ENCODE measurements around the gene TSPAN18.

Gene TSPAN18

DNA sequence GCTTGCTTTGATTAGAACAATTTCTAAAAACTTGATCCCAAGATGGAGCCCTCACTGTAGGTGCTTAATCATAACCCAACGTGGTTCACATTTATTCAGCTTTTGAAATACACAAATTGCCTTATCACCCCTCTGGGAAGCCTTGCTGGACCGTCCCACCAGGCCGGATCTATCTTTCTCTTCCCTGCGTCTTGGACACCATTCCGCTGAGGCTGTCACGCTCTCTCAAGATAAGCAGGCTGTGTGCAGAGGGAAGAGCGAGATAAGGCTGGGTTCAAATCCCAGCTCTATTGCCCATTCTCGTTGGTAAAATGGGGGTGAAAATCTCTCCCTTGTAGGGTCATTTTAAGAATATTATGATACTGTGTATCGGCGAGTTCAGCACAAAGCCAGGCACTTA is 244.4 kb downstream of the TSPAN18 start:
- no peak for DNase-seq

DNA sequence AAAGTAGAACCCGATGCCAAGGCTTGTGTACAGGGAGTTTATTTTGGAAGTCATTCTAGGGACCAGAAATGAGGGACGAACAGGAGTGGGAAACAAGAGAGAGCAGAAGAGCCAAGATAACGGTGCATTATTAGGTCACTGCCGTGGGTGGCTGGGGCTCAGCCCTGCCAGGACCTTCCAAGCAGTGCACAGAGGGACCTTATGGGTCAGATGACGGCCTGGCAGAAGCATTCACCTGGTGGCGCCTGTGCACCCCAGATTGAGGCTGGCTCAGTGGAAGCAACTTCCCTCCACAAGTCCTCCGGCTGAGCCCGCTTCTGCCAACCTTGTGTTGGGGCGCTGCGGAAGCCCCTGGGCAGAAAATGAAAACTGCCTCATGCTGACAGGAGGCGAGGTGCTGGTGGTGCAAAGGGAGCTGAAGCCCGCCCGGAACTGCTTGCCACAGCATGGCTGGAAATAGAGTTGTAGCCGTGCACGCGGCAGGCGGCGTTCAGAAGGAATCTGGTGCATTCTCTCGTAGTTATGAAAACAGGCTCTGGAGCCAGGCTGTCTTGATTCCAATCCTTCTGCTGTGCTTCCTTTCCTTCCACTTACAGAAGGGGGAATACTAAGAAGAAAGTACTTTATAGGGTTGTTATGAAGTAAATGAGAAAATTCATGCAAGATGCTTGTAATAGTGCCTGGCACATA is 246.1 kb downstream of the TSPAN18 start:
- DNase-seq: no peak

DNA sequence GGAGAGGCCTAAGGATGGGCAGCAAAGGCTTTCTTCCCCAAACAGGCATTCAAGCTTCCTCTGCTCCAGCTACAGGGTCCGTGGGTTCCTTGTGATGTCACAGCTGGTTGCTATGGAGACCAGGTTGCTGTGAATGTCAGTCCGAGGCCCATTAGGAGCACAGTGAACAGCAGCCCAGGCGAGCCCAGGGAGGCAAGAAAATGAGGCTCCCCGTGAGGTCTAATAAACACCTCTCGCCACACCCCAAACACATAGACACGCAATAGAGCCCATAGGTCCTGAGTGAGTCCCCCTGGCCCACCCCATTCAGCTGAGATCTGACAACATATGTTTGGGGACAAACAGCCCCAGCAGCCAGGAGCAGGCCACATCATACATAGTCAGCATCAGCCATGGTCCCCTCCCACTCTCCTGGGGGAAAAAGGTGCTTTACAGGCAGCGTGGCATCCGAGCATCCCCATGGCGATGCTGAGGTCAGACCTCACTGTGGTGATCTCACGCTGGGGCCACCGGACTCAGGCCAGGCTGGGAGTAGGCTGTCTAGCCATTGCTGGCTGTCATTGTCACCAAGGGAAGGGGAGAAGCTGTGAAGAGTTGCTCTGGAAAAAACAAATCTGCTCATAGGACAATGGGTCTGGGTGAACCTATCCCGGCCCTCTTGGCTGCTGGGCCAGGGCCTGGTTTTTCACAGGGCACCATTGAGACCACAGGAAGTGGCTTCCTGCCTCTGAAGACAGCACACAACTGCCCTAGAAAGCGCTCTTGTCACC is 247.1 kb downstream of the TSPAN18 start:
- DNase-seq: no peak

DNA sequence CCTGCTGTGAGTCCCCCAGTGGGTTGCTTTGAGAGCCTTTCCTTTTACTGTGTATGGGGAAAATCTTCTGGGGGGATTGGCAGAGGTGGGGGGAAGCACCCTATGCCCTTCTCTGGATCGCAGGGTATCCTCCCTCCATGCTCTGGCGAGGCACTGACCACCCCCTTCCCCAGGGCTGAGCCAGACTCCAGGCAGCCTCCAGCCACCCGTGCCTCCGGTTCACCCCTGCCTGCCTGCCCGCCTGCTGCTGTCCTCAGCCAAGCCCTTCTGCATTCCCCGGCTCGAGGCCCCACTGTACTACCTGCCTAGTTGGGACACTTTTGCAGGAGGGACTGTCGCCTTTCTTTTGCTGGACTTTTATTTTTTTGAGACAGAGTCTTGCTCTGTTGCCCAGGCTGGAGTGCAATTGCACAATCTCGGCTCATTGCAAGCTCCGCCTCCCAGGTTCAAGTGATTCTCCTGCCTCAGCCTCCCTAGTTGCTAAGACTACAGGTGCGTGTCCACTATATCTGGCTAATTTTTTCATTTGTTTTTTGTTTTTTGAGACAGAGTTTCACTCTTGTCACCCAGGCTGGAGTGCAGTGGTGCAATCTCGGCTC is 247.7 kb downstream of the TSPAN18 start:
- no peak for DNase-seq

DNA sequence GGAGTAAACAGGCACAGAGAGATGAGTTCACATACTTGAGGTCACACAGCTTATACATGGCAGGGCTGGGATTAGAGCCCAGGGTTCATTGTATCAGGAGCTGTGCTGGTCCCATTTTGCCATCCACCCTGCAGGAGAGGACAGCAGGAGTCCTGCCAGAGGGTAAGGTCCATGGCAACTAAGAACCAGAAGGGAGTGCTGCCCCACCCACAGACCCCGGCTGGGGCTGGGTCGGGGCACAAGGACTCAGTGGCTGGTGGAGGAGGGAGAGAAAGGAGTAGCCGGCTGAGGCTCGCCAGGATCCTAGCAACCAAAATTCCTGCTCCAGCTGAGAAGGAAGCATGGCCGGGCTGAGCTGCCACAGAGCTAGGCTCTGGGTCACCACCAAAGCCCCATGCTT is 249.8 kb downstream of the TSPAN18 start:
- DNase-seq: no peak

DNA sequence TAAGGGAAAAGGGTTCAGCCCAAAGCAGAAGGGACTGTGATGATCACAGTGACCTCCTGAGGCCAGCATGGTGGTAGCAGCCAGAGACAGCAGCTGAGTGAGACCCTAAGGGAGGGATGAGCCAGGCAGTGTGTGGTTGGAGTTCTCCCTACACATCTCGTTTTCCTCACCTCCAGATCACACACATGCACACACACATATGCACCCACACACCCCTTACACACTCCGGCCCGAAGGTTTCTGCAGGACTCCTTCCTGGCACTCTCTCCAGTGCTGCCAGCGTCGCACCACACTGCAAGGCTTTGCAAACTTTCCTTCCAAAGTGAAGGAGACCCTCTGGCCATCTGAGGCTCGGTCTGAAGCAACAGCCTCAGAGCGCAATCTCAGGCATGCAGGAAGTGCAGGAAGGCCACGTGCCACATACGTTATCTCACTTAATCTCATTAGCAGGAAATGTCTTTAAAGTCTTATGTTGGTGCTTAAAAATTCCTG is 250.8 kb downstream of the TSPAN18 start:
- DNase-seq: no peak

DNA sequence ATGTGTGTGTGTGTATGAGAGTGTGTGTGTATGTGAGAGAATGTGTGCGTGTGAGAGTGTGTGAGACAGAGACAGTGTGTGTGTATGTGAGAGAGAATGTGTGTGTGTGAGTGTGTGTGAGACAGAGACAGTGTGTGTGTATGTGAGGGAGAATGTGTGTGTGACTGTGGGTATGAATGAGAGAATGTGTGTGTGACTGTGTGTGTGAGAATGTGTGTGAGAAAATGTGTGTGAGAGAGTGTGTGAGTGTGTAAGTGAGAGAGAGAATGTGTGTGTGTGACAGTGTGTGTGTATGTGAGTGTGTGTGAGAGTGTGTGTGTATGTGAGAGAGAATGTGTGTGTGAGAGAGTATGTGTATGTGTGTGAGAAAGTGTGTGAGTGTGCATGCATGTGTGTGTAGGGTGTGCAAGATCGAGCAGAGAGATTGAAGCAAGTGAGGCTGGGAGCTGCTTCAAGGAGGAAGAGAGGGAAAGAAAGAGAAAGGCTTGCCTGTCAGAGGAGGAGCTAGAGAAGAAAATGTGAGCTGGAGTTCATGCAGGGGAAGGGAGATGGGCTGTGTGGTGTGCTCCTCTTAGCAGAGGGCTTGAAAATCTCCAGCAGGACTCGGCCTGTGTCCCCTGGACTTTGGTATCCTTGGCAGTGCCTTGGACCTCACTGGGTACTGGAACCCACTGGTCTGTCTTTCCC is 251.7 kb downstream of the TSPAN18 start:
- no peak for DNase-seq

DNA sequence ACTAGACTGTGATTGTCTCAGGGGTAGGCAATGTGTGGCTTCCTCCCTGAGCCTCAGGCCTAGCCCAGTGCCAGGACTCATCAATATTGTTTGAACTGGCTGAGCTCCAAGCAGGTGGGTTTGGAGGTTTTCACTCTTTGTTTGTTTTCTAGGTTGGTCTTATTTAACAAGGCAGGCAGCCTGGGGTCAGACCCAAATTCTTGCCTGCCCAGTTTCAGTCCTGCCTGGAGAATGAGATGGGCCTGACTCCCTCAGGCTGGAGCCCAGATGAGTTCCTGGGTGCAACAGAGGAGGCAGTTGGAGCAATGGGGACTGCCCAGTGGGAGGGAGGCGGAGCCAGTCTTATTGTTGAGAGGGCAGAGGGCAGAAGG is 252.2 kb downstream of the TSPAN18 start:
- DNase-seq: peak; percentile 96

DNA sequence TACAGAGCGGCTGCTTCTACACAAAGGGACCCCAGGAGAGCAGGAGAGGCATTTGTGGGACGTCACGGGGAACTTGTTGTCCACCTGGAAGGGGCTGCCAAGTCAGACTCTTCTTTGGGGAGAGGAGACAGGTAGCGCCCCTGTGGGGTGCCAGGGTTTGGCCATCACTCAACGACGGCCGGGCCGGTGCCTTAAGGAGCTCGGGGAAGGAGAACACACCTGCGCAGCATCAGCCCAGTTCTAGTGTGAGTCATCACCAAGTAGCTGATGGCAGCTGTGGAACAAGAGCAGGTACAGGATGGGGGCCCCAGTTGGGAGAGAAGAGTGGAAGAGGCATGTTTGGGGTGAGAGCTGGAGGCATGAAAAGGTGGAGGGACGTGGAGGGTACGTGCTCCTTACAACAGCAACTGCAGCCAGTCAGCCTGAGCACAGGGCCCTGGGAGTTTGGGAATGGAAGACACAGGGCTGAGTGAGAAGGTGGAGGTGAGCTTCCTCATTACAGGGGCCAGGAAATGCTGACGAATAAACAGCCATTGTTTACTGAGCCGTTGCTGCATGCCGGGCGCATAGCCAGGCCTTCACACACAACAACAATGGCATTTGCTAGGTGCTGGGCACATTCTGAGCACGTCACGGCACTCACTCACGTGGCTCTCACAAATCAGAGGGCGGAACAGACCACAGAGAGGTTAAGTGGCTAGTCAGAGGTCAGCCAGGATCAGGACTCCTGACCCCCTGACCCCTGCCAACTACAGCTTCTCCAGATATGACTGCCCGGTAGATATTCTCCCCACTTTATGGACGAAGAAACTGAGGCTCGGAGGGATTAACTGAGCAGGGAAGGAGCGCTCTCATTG is 253.0 kb downstream of the TSPAN18 start:
- peak; percentile 91 for DNase-seq

DNA sequence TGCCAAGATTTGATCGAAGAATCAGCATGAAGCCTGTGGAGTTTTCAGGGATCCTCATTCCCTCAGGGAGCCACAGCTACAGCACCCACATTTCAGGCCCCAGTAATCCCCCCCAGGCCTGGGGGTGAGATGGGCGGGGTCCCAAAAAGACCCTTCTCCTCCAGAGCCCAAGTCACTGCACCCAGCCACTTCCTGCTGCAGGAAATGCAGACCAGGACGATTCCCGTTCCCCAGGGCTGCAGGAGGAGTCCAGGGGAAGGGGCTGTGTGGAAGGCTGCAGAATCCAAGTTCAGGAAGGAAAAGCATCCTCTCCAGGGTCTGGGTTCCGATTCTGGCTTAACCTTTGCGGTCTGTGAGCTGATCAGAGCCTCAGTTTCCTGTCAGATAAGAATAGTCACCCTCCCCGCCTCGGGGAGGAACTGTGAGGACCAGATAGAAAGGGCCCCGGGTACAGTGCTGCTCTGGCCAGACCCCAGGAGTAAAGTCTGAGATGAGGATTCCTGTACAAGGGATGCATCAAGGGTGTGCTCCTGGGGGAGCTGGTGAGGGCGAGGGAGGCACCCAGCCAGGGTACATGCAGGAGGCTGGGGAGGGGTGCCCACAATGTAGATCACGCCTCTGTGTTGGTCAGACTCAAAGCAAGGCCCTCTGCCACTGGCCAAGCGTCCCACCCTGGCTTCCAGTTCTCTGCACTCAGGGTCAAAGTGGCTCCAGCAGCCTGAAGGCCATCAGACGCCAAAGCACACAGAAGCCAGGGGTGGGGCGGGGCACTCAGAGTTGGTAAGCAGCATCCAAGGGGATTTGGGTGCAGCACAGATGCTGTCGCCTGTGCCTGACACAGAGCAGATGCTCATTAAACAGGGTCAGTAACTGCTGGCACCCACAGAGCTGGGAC is 254.0 kb downstream of the TSPAN18 start:
- no peak for DNase-seq

Measured in NCI-H748 treated with DMSO at 0.1 percent for 48 hours (cell line).